PFSK-1 (cell line): Measurements from ENCODE around the gene GLIPR1.

Source experiments
- FOXP2 ChIP-seq: optimal IDR thresholded peaks from 2 replicates; pipeline ENCODE3; 2011; ENCODE audit warnings: borderline replicate concordance, control low read depth, inconsistent platforms; ENCODE audit not compliant: insufficient read depth; ENCODE audit errors: extremely low read length, extremely low read depth
- POLR2AphosphoS5 ChIP-seq: IDR thresholded peaks from 2 replicates; pipeline ENCODE4 v1.6.1; 2012; ENCODE audit warnings: low read depth, mild to moderate bottlenecking, control low read depth, low read length, moderate library complexity
- SIN3A ChIP-seq: IDR thresholded peaks from 2 replicates; pipeline ENCODE4 v1.6.1; 2012; ENCODE audit warnings: mild to moderate bottlenecking, low read length, moderate library complexity, borderline replicate concordance; ENCODE audit not compliant: insufficient read depth
- TAF1 ChIP-seq: IDR thresholded peaks from 2 replicates; pipeline ENCODE4 v1.6.1; 2012; ENCODE audit warnings: low read length, control low read depth, borderline replicate concordance; ENCODE audit not compliant: insufficient read depth
- TF ChIP-seq, protein P1 (sequence below), 2 experiments: IDR thresholded peaks; 2 replicates each; pipeline versions ENCODE4 v1.6.1 to v1.8.0; 2011 to 2012; ENCODE audit warnings: low read depth in 2 of 2, low read length in 2 of 2, control low read depth in 1 of 2, inconsistent platforms in 1 of 2, mild to moderate bottlenecking in 1 of 2, moderate library complexity in 1 of 2; ENCODE audit not compliant: insufficient read depth in 1 of 2

Gene GLIPR1

DNA sequence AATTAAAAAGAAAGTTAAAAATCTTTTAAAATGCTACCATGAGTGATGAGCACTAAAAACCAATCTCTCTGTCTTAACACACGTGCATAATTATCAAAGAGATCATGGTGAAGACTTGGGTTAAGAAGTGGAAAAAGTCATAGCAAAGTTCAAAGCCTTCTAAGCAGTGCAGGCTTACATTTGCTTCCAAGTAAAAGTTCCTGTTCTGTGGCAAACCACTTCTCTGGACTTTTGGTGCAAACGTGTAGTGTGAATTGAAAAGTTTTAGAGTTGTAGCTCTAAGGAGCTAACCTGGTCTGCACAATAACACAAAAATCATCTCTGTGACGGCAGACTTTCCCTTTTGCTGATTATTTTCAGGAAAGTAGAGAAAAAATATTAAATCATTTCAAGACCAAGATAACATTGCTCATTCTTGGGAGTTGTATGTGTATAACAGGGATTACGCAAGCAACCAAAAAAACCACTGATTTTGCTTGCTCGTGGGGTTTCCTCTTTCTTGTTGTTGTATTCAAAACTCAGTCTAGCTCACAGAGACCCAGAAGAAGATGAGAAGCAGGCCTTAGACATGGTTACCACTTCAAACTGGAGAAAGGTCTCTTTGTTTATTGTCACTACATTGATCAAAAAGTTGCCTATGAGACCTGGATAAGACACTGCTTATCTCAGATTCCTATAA, 2.3 kb upstream of the GLIPR1 start:
- TF ChIP-seq FOXP2, result no peak
- no peak for TF ChIP-seq TAF1

DNA sequence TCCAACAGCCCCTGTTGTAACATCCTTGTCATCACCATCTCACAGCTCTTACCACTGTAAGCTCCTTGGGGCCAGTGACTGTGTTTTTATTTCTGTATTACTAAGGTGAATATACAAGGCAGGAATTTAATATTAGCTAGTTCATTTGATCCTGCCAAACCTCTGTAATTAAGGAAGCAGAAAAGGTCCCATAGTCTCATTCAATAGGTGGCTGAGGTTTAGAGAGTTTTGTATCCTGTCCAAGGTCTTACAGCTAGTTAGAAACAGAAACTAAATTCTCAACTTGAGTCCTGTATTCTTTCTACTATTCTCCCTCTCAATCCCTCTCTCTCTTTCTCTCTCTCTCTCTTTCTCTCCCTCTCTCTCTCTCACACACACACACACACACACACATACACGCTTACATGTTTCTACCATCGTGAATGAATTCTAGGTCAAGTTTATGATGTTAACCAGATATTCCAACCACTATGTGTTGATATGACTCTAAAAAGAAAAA, 543 bp upstream of the GLIPR1 start:
- no peak for TF ChIP-seq POLR2AphosphoS5
- TF ChIP-seq SIN3A, result no peak

DNA sequence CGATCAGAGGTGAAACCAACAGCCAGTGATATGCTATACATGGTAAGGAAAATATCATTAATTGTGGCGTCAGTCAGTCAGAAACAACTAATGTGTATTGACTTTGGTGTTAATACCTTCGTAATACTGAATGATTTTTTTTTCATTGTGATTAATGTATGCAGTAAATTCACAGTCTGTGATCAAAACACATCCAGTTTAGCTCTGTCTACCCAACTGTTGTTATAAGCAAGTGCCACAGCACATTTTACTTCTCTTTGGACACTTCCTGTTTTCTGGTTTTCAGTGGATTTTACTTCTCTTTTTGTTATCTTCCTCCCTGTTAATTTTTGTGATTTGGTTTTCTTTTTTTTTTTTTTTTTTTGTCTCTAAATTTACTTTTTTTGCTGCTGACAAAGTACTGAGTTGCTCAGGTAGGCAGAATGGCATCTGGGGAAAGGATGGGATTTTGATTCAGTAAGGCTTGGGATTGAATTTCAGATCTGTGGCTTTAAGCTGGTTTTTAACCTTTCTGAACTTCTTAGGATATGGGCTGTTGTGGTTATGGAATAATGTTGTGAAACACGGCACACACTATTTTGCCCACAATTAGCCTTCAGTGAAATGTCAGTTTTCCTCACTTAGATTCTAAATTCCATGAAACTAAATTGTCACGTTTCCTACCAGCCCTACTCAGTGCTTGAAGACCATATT, 604 bp downstream of the GLIPR1 start:
- TF ChIP-seq TAF1 (no peak), SIN3A (no peak), FOXP2 (no peak), POLR2AphosphoS5 (no peak)
- TF ChIP-seq, protein P1, sequence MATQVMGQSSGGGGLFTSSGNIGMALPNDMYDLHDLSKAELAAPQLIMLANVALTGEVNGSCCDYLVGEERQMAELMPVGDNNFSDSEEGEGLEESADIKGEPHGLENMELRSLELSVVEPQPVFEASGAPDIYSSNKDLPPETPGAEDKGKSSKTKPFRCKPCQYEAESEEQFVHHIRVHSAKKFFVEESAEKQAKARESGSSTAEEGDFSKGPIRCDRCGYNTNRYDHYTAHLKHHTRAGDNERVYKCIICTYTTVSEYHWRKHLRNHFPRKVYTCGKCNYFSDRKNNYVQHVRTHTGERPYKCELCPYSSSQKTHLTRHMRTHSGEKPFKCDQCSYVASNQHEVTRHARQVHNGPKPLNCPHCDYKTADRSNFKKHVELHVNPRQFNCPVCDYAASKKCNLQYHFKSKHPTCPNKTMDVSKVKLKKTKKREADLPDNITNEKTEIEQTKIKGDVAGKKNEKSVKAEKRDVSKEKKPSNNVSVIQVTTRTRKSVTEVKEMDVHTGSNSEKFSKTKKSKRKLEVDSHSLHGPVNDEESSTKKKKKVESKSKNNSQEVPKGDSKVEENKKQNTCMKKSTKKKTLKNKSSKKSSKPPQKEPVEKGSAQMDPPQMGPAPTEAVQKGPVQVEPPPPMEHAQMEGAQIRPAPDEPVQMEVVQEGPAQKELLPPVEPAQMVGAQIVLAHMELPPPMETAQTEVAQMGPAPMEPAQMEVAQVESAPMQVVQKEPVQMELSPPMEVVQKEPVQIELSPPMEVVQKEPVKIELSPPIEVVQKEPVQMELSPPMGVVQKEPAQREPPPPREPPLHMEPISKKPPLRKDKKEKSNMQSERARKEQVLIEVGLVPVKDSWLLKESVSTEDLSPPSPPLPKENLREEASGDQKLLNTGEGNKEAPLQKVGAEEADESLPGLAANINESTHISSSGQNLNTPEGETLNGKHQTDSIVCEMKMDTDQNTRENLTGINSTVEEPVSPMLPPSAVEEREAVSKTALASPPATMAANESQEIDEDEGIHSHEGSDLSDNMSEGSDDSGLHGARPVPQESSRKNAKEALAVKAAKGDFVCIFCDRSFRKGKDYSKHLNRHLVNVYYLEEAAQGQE (IDR thresholded peaks at IDR 0.05; ENCODE audit: insufficient read depth in 1 of 2, low read depth in 2 of 2, low read length in 2 of 2), result no peak

DNA sequence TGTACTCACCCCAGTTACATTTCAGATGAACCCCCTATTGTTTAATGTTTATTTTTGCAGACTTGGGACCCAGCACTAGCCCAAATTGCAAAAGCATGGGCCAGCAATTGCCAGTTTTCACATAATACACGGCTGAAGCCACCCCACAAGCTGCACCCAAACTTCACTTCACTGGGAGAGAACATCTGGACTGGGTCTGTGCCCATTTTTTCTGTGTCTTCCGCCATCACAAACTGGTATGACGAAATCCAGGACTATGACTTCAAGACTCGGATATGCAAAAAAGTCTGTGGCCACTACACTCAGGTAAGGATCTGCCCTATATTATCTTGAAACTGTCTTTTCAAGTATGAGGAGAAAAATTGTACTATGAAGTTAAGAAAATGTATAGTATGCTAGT, 1.2 kb downstream of the GLIPR1 start:
- TF ChIP-seq SIN3A (no peak), FOXP2 (no peak), POLR2AphosphoS5 (no peak), TAF1 (no peak)
- TF ChIP-seq, protein P1 (IDR thresholded peaks at IDR 0.05; ENCODE audit: insufficient read depth in 1 of 2, low read depth in 2 of 2, low read length in 2 of 2), result no peak

DNA sequence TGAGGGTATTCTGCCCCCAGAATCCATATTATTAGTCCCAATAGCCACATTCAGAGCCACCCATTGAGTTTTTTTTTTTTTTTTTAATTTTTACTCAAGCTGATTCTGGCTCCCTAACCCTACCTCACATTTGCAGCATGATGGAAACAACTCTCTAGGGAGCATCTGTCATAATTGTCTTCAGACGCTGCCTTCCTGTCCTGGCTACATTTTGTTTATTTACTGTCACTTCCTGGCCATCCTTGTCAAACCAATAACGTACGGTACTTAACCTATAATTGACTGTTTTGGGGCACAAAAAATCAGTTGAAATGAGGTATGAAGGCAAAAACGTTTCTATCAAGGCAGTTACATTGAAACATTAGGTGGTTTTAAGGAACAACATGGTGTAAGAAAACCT, 2.1 kb downstream of the GLIPR1 start:
- TF ChIP-seq FOXP2 (no peak), POLR2AphosphoS5 (no peak), TAF1 (no peak), SIN3A (no peak)
- TF ChIP-seq, protein P1 (IDR thresholded peaks at IDR 0.05; ENCODE audit: insufficient read depth in 1 of 2, low read depth in 2 of 2, low read length in 2 of 2), result no peak

DNA sequence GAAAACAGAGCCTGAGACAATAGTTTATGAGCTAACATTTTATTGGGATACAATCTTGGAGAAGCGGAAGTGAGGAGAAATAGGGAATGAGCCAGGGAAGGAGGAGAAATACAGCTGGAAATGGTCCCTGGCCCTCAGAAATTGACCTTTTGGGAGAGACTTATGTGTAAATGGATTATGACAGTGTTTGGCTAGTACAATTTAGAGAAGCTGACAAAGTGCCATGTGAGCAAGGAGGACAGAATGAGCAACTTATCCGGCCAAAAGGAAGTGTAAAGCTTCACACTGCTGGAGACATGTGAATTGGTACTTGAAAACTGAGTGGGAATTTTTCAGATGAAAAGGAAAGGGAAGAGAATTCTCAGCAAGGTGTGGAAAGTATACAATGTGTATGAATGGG, 2.9 kb downstream of the GLIPR1 start:
- TF ChIP-seq SIN3A (no peak), TAF1 (no peak), POLR2AphosphoS5 (no peak), FOXP2 (no peak)
- TF ChIP-seq, protein P1 (IDR thresholded peaks at IDR 0.05; ENCODE audit: insufficient read depth in 1 of 2, low read depth in 2 of 2, low read length in 2 of 2), result no peak
